GM12878 (cell line): ENCODE data around the gene SHROOM2. TPM values are rescaled to one million over a fixed set of nuclear protein-coding genes. Genes with fewer than 3 reads are reported as not detected.

Experiments used
- ATAC-seq: fragments of 200-7000 bp; cut with Tn5 transposase; 3 replicates; pipeline ENCODE4 v1.9.1; 2020; ENCODE audit warnings: mild to moderate bottlenecking, moderate library complexity
- BruUV-seq: library from RNA; stranded (reverse); fragments of 400-500 nt; replicated peaks from 2 replicates; lab custom pipeline; 2021; lab: Mats Ljungman, UMichigan
- CTCF ChIA-PET: fragments of 300-600 bp; sonication (Branson Sonifier 250); formaldehyde crosslinking; extraction: SDS; loops from one replicate; lab custom pipeline; 2021; ENCODE audit warnings: inconsistent platforms; lab: Yijun Ruan, JAX
- POLR2A ChIA-PET: fragments of 350-600 bp; formaldehyde crosslinking; extraction: SDS; loops from one replicate; lab custom pipeline; 2021; ENCODE audit warnings: inconsistent platforms; lab: Charles Lee
- RAD21 ChIA-PET: fragments of 300-600 bp; sonication (Branson Sonifier 250); formaldehyde crosslinking; loops from one replicate; lab custom pipeline; 2023; ENCODE audit warnings: antibody characterized with exemption; ENCODE audit not compliant: unreplicated experiment; lab: Charles Lee
- SMC1A ChIA-PET: fragments of 300-600 bp; sonication (Branson Sonifier 250); formaldehyde crosslinking; loops from one replicate; lab custom pipeline; 2023; ENCODE audit not compliant: unreplicated experiment, uncharacterized antibody; lab: Charles Lee
- DNase-seq: peaks from one replicate; pipeline ENCODE4 v3.0.0-alpha.2; 2011; ENCODE audit warnings: low read depth, low spot score
- FAIRE-seq: peaks from 3 replicates; lab custom pipeline; 2011; peaks lifted over from hg19 to GRCh38; lab: Jason Lieb, UNC
- H2AFZ ChIP-seq: 2 replicates; pipeline ENCODE4 v1.6.0; 2011; ENCODE audit warnings: low read depth, low read length, control low read depth; ENCODE audit not compliant: control insufficient read depth
- H3K27ac ChIP-seq: 2 replicates; pipeline ENCODE4 v1.5.1; 2011; ENCODE audit warnings: control low read depth; ENCODE audit not compliant: control insufficient read depth, insufficient read depth
- H3K27me3 ChIP-seq, 2 experiments: replicated peaks in 1 of 2; 2 replicates each; pipeline versions ENCODE4 v1.6.0 to v1.6.1; 2011; ENCODE audit warnings: low read length in 1 of 2; ENCODE audit not compliant: control insufficient read depth in 2 of 2, insufficient read depth in 2 of 2
- H3K36me3 ChIP-seq, 2 experiments: 2 replicates each; pipeline ENCODE4 v1.5.1; 2011; ENCODE audit warnings: low read length in 1 of 2; ENCODE audit not compliant: control insufficient read depth in 2 of 2, insufficient read depth in 2 of 2
- H3K4me1 ChIP-seq: 2 replicates; pipeline ENCODE4 v1.6.1; 2011; ENCODE audit warnings: mild to moderate bottlenecking, low read length, moderate library complexity, mixed read lengths; ENCODE audit not compliant: control insufficient read depth, insufficient read depth
- H3K4me2 ChIP-seq: 2 replicates; pipeline ENCODE4 v1.6.0; 2011; ENCODE audit warnings: control low read depth; ENCODE audit not compliant: control insufficient read depth, insufficient read depth
- H3K4me3 ChIP-seq: fragments of 200-600 bp; sonication (generic); 2 replicates; pipeline ENCODE4 v1.5.1; 2016
- H3K79me2 ChIP-seq: 2 replicates; pipeline ENCODE4 v1.6.0; 2011; ENCODE audit warnings: low read length; ENCODE audit not compliant: control insufficient read depth, insufficient read depth
- H3K9ac ChIP-seq: 2 replicates; pipeline ENCODE4 v1.8.0; 2011; ENCODE audit warnings: low read length, control low read depth, mixed read lengths; ENCODE audit not compliant: control insufficient read depth, insufficient read depth
- H3K9me3 ChIP-seq: replicated peaks from 3 replicates; pipeline ENCODE4 v1.5.1; 2011; ENCODE audit warnings: mild to moderate bottlenecking, low read length; ENCODE audit not compliant: control insufficient read depth, insufficient read depth
- H4K20me1 ChIP-seq: 2 replicates; pipeline ENCODE4 v1.6.0; 2011; ENCODE audit not compliant: control insufficient read depth, insufficient read depth
- ATF7 ChIP-seq: fragments of 450-650 bp; IDR thresholded peaks from 2 replicates; pipeline ENCODE4 v1.6.1; 2016; ENCODE audit warnings: low read depth, mild to moderate bottlenecking
- BCL11A ChIP-seq: IDR thresholded peaks from 2 replicates; pipeline ENCODE4 v1.6.1; 2011; ENCODE audit warnings: low read depth, low read length
- BHLHE40 ChIP-seq, 2 experiments: fragments of 450-650 bp in 1 of 2; IDR thresholded peaks; 2 replicates each; pipeline ENCODE4 v1.6.1; 2011 to 2017; ENCODE audit warnings: low read depth in 2 of 2, borderline replicate concordance in 1 of 2, improper control_type of control experiment in 1 of 2, low read length in 1 of 2, mild to moderate bottlenecking in 1 of 2
- CREB1 ChIP-seq: IDR thresholded peaks from 2 replicates; pipeline ENCODE4 v1.6.1; 2012; ENCODE audit warnings: low read depth, mild to moderate bottlenecking, inconsistent platforms
- CREM ChIP-seq: IDR thresholded peaks from 2 replicates; pipeline ENCODE4 v1.6.1; 2014; ENCODE audit warnings: antibody characterized with exemption, low read depth
- EGR1 ChIP-seq, 2 experiments: IDR thresholded peaks; 1 replicate in 1 of 2; 2 replicates in 1 of 2; pipeline ENCODE4 v1.6.1; 2011 to 2012; ENCODE audit warnings: low read depth in 2 of 2, low read length in 2 of 2, borderline replicate concordance in 1 of 2, mild to moderate bottlenecking in 1 of 2, moderate library complexity in 1 of 2
- ETV6 ChIP-seq, 2 experiments: fragments of 450-650 bp in 1 of 2; IDR thresholded peaks in 1 of 2; conservative IDR thresholded peaks in 1 of 2; 2 replicates each; pipeline ENCODE4 v1.6.1; 2014; ENCODE audit warnings: antibody characterized with exemption in 1 of 2, borderline replicate concordance in 1 of 2, low read depth in 1 of 2, mild to moderate bottlenecking in 1 of 2, moderate library complexity in 1 of 2
- FOXM1 ChIP-seq: IDR thresholded peaks from 2 replicates; pipeline ENCODE4 v1.6.1; 2012; ENCODE audit warnings: low read depth, mild to moderate bottlenecking, inconsistent platforms, low read length, moderate library complexity
- GATAD2B ChIP-seq: fragments of 450-650 bp; conservative IDR thresholded peaks from 2 replicates; pipeline ENCODE4 v1.6.1; 2017; ENCODE audit warnings: low read depth, mild to moderate bottlenecking, moderate library complexity
- MEF2B ChIP-seq: fragments of 450-650 bp; IDR thresholded peaks from 2 replicates; pipeline ENCODE4 v1.6.1; 2018; ENCODE audit warnings: mild to moderate bottlenecking, moderate library complexity; ENCODE audit not compliant: partially characterized antibody, poor library complexity, severe bottlenecking
- RAD51 ChIP-seq: fragments of 450-650 bp; IDR thresholded peaks from 2 replicates; pipeline ENCODE4 v1.6.1; 2016; ENCODE audit warnings: moderate library complexity, mild to moderate bottlenecking, inconsistent platforms
- SREBF1 ChIP-seq: IDR thresholded peaks from 2 replicates; pipeline ENCODE4 v1.6.1; 2012; ENCODE audit warnings: mild to moderate bottlenecking, low read length
- TCF12 ChIP-seq: IDR thresholded peaks from 2 replicates; pipeline ENCODE4 v1.6.1; 2011; ENCODE audit warnings: low read depth, mild to moderate bottlenecking, low read length
- USF1 ChIP-seq: IDR thresholded peaks from 2 replicates; pipeline ENCODE4 v1.6.1; 2011; ENCODE audit warnings: borderline replicate concordance, low read depth, mild to moderate bottlenecking, moderate library complexity, mixed read lengths, low read length; ENCODE audit not compliant: insufficient read depth; ENCODE audit errors: extremely low read length
- ZBED1 ChIP-seq: IDR thresholded peaks from 2 replicates; pipeline ENCODE4 v1.6.1; 2016; ENCODE audit warnings: borderline replicate concordance
- ZNF622 ChIP-seq: fragments of 450-650 bp; IDR thresholded peaks from 2 replicates; pipeline ENCODE4 v1.6.1; 2017; ENCODE audit warnings: mild to moderate bottlenecking, inconsistent platforms
- WGBS: methylation state at CpG from one replicate; pipeline ENCODE4 v1.1.6; 2016; ENCODE audit warnings: low lambda C conversion rate; ENCODE audit not compliant: insufficient replicate concordance, insufficient coverage; ENCODE audit errors: missing lambda C conversion rate; 5-methylcytosine and 5-hydroxymethylcytosine counted together
- in situ Hi-C: fragments of 300-500 bp; cut with MboI; formaldehyde crosslinking; loops from 9 replicates; pipeline ENCODE4 v1.14.3; 2018; ENCODE audit warnings: mixed read lengths
- intact Hi-C: fragments of 100-400 bp; cut with micrococcal nuclease; formaldehyde crosslinking; loops from one replicate; pipeline ENCODE4 v1.14.2; 2022; ENCODE audit not compliant: unreplicated experiment
- polyA plus RNA-seq, 11 experiments: library from polyadenylated mRNA; depleted of rRNA in 4 of 11; unstranded in 6 of 11; stranded (reverse) in 5 of 11; fragments of >200 nt; fragmentation: Nextera tagmentation in 4 of 11; fragmentation: Illumina TruSeq in 1 of 11; extraction: Ambion mirVana in 4 of 11; extraction: Trizol in 1 of 11; gene quantifications; 1 replicate in 1 of 11; 2 replicates in 10 of 11; pipeline versions ENCODE4 v1.2.1 to v1.2.3, GENCODE V29; 2011 to 2016; ENCODE audit warnings: inconsistent platforms in 2 of 11, missing spikeins in 2 of 11, low read depth in 1 of 11
- total RNA-seq, 4 experiments: library from RNA; depleted of rRNA in 3 of 4; stranded (reverse); fragments of >200 nt in 3 of 4; fragmentation: Illumina TruSeq in 1 of 4; extraction: Trizol in 1 of 4; gene quantifications; 2 replicates each; pipeline versions ENCODE4 v1.2.1 to v1.2.3, GENCODE V29; 2013 to 2021
- TF ChIP-seq, protein P1 (sequence below): fragments of 450-650 bp; IDR thresholded peaks from 2 replicates; pipeline ENCODE4 v1.6.1; 2017; ENCODE audit warnings: mild to moderate bottlenecking
- TF ChIP-seq, protein P2 (sequence below): fragments of 450-650 bp; IDR thresholded peaks from 2 replicates; pipeline ENCODE4 v1.6.1; 2017; ENCODE audit warnings: mild to moderate bottlenecking, low read depth, inconsistent platforms; ENCODE audit not compliant: poor library complexity, severe bottlenecking

The SHROOM2 gene
- total and polyA plus RNA-seq, 10 of the 15 experiments (the other 5 are each of a cell fraction or from before 2014, with no cell fraction given) = under 0.01 to 0.15 (median 0.09) TPM; not detected in 2

DNA sequence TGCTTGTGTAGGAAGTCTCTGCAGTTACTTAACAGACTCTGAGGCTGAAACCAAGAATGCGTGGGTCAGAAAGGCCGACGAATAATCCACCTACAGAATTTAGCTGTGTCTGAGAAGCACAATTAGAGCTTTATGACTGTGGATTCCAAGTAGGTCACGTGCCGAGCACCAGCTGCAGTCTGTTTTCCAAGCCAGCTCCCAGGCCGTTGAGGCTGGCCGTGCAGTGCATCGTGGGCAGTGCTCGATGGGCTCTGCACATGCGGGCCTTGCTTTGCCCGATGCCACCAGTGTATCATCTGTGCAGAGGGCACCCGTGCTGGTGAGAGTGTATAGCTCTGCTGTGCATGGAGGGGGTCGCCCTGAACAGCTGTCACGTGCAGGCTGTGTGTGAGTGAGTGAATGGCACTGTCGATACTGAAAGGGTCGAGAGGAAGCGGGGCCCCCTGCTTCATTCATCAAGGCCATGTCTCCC lies 113.4 kb downstream of the SHROOM2 start:
- 30% methylated on average over 17 of the region's 17 CpGs for WGBS
- Histone ChIP-seq H2AFZ (no peak overlapping the region), H3K79me2 (no peaks in the 10 kb centered on the region), H3K4me3 (no peak overlapping the region), H3K4me2 (no peak overlapping the region), H3K27ac (no peak overlapping the region), H4K20me1 (no peaks in the 10 kb centered on the region), H3K27me3 (no peaks in the 10 kb centered on the region), H3K4me1 (no peaks in the 10 kb centered on the region), H3K9ac (no peak overlapping the region), H3K36me3 (no peaks in the 10 kb centered on the region), H3K9me3 (no peaks in the 10 kb centered on the region; the same call in 2 of the 3 replicates)
- ChIA-PET RAD21 (interaction anchor here (0.5 to 1.4 kb wide), 5 partner anchors 14 to 104 kb away, joined by 3 to 6 read pairs (median 3); no protein-coding TSS in a partner anchor), SMC1A (interaction anchor here (1.2 kb wide), 1 partner anchor 10 kb away, joined by 4 read pairs; no protein-coding TSS in a partner anchor), CTCF (interaction anchor here (1.1 to 1.8 kb wide), 3 partner anchors 11 to 98 kb away, joined by 3 to 5 read pairs (median 3); no protein-coding TSS in a partner anchor), POLR2A (no interaction called here)
- intact Hi-C loops = loop anchor here (2.0 kb wide), 1 partner anchor 43 kb away; no protein-coding TSS in a partner anchor
- in situ Hi-C loops = no loop called here
- FAIRE-seq (peak; percentile 75), DNase-seq (no peak), ATAC-seq (peak; percentile 82)
- no TSS peak for BruUV-seq
- TF ChIP-seq GATAD2B = no peak; the same call in 1 of the 2 replicates
- TF ChIP-seq BHLHE40 (IDR thresholded peaks at IDR 0.05; ENCODE audit: borderline replicate concordance in 1 of 2, low read depth in 2 of 2, low read length in 1 of 2) = peak; percentile 80 to 96
- peak; percentile 41; the same call in 1 of the 2 replicates for TF ChIP-seq CREM
- no peak for TF ChIP-seq ZBED1
- peak; percentile 82 for TF ChIP-seq RAD51
- TF ChIP-seq ZNF622 = no peak
- TF ChIP-seq ATF7 = 0 out of 2 replicates have a peak, but pooled peaks have one; percentile 32
- TF ChIP-seq, protein P1, sequence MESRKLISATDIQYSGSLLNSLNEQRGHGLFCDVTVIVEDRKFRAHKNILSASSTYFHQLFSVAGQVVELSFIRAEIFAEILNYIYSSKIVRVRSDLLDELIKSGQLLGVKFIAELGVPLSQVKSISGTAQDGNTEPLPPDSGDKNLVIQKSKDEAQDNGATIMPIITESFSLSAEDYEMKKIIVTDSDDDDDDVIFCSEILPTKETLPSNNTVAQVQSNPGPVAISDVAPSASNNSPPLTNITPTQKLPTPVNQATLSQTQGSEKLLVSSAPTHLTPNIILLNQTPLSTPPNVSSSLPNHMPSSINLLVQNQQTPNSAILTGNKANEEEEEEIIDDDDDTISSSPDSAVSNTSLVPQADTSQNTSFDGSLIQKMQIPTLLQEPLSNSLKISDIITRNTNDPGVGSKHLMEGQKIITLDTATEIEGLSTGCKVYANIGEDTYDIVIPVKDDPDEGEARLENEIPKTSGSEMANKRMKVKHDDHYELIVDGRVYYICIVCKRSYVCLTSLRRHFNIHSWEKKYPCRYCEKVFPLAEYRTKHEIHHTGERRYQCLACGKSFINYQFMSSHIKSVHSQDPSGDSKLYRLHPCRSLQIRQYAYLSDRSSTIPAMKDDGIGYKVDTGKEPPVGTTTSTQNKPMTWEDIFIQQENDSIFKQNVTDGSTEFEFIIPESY = no peak
- peak; percentile 87 for TF ChIP-seq BCL11A
- TF ChIP-seq CREB1 = no peak
- no peak for TF ChIP-seq SREBF1
- no peak for TF ChIP-seq MEF2B
- peak in 1 of 2 experiments; percentile 21; a peak in 1 of 4 replicates for TF ChIP-seq ETV6 (conservative IDR thresholded peaks at IDR 0.05 in 1 of 2, IDR thresholded peaks at IDR 0.05 in 1 of 2; ENCODE audit: borderline replicate concordance in 1 of 2, low read depth in 1 of 2)
- 0 out of 3 replicates have a peak, but pooled peaks of 1 of the 2 experiments have one; percentile 28 for TF ChIP-seq EGR1 (IDR thresholded peaks at IDR 0.05; ENCODE audit: borderline replicate concordance in 1 of 2, low read depth in 2 of 2, low read length in 2 of 2)
- peak; percentile 49; the same call in 1 of the 2 replicates for TF ChIP-seq FOXM1
- TF ChIP-seq TCF12 = peak; percentile 73
- TF ChIP-seq, protein P2, sequence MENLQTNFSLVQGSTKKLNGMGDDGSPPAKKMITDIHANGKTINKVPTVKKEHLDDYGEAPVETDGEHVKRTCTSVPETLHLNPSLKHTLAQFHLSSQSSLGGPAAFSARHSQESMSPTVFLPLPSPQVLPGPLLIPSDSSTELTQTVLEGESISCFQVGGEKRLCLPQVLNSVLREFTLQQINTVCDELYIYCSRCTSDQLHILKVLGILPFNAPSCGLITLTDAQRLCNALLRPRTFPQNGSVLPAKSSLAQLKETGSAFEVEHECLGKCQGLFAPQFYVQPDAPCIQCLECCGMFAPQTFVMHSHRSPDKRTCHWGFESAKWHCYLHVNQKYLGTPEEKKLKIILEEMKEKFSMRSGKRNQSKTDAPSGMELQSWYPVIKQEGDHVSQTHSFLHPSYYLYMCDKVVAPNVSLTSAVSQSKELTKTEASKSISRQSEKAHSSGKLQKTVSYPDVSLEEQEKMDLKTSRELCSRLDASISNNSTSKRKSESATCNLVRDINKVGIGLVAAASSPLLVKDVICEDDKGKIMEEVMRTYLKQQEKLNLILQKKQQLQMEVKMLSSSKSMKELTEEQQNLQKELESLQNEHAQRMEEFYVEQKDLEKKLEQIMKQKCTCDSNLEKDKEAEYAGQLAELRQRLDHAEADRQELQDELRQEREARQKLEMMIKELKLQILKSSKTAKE = peak; percentile 46
- TF ChIP-seq USF1 = peak; percentile 34
